Measurements from ENCODE around the gene ADIPOR2.
"Not testable (repeated sequence)": the region's sequence is repeated elsewhere in the genome, so short reads cannot be mapped to it uniquely, and the experiment has no call there.

- not testable (repeated sequence) for TF ChIP-seq CTCF (conservative IDR thresholded peaks at IDR 0.05; ENCODE audit: low read depth, low read length); POLR2A (IDR thresholded peaks at IDR 0.05; ENCODE audit: low read depth, low read length); MAZ (IDR thresholded peaks at IDR 0.05; ENCODE audit: borderline replicate concordance, low read depth, low read length); USF2 (IDR thresholded peaks at IDR 0.05; ENCODE audit: low read depth, low read length); NFE2L2 (IDR thresholded peaks at IDR 0.05; ENCODE audit: low read depth, low read length); RAD21 (IDR thresholded peaks at IDR 0.05; ENCODE audit: low read length); CHD1 (IDR thresholded peaks at IDR 0.05; ENCODE audit: low read depth, low read length); CEBPB (IDR thresholded peaks at IDR 0.05; ENCODE audit: low read depth, low read length); BHLHE40 (IDR thresholded peaks at IDR 0.05; ENCODE audit: low read depth, low read length); ELK1 (IDR thresholded peaks at IDR 0.05; ENCODE audit: borderline replicate concordance, low read depth, low read length); RFX5 (IDR thresholded peaks at IDR 0.05; ENCODE audit: low read depth, low read length); MAFK (IDR thresholded peaks at IDR 0.05; ENCODE audit: low read depth, low read length)
Measured at GRCh38 chr12:1709968-1710367, 19.1 kb downstream of the ADIPOR2 start.
